Stomach (tissue), 9 donors: ENCODE measurements around the gene LRIT3. TPM values are rescaled to one million over a fixed set of nuclear protein-coding genes. Genes with fewer than 3 reads are reported as not detected.

Experiments used
- DNase-seq, 2 donors: peaks; one replicate each; pipeline versions ENCODE4 v3.0.0 to v3.0.0-alpha.2; 2013 to 2019
- H3K27ac ChIP-seq, 5 donors: fragments of 200-600 bp in 4 of 5; sonication (generic) in 4 of 5; one replicate each; pipeline ENCODE4 v1.5.1; 2013 to 2019; ENCODE audit warnings: mild to moderate bottlenecking in 1 of 5, moderate library complexity in 1 of 5
- H3K27me3 ChIP-seq, 3 donors: fragments of 200-600 bp; sonication (generic); one replicate each; pipeline ENCODE4 v1.5.1; 2017 to 2019; ENCODE audit warnings: mixed run types in 1 of 3
- H3K36me3 ChIP-seq, 4 donors: fragments of 200-600 bp; sonication (generic); 1 replicate in 3 of 4; 2 replicates in 1 of 4; pipeline ENCODE4 v1.5.1; 2016 to 2019
- H3K4me1 ChIP-seq, 4 donors: fragments of 200-600 bp; sonication (generic); one replicate each; pipeline ENCODE4 v1.5.1; 2016 to 2019
- H3K4me3 ChIP-seq, 4 donors: fragments of 200-600 bp; sonication (generic) in 3 of 4; one replicate each; pipeline ENCODE4 v1.5.1; 2016 to 2019; ENCODE audit warnings: mild to moderate bottlenecking in 1 of 4
- H3K9me3 ChIP-seq, 4 donors: fragments of 200-600 bp; sonication (generic); one replicate each; pipeline ENCODE4 v1.5.1; 2016 to 2019
- EP300 ChIP-seq: sonication (generic); formaldehyde crosslinking; IDR thresholded peaks from one replicate; pipeline ENCODE4 v1.6.1; 2017; ENCODE audit warnings: antibody characterized with exemption
- POLR2A ChIP-seq, 4 donors: fragments of 450-650 bp; IDR thresholded peaks; one replicate each; pipeline ENCODE4 v1.6.1; 2016; ENCODE audit warnings: antibody characterized with exemption in 4 of 4, control low read depth in 2 of 4, mild to moderate bottlenecking in 1 of 4, moderate library complexity in 1 of 4
- POLR2AphosphoS5 ChIP-seq, 3 donors: sonication (generic); formaldehyde crosslinking; IDR thresholded peaks; one replicate each; pipeline ENCODE4 v1.6.1; 2016; ENCODE audit warnings: antibody characterized with exemption in 3 of 3
- WGBS, 5 donors: extraction: QIAGEN DNeasy Blood & Tissue Kit in 3 of 5; methylation state at CpG; one replicate each; pipeline versions ENCODE4 v1.1.5 to v1.1.7; 2013 to 2018; 5-methylcytosine and 5-hydroxymethylcytosine counted together
- intact Hi-C: fragments of 100-400 bp; cut with DNase I; formaldehyde crosslinking; loops from one replicate; pipeline ENCODE4 v1.15.1; 2023; ENCODE audit warnings: low total_unique reads
- polyA plus RNA-seq, 3 donors: library from polyadenylated mRNA; stranded (reverse); fragments of 200-250 nt; gene quantifications; one replicate each; pipeline ENCODE4 v1.2.3, GENCODE V29; 2013
- total RNA-seq, 5 donors: library from RNA; depleted of rRNA; stranded (reverse); fragments of >200 nt; gene quantifications; one replicate each; pipeline versions ENCODE4 v1.1.0 to v1.2.3, GENCODE V29; 2014 to 2016
- TF ChIP-seq, protein P1 (sequence below), 7 experiments: fragments of 450-650 bp in 4 of 7; fragments of 200-600 bp in 3 of 7; sonication (generic) in 3 of 7; IDR thresholded peaks; one replicate each; pipeline ENCODE4 v1.5.1; 2016 to 2019; ENCODE audit warnings: antibody characterized with exemption in 7 of 7, control low read depth in 2 of 7, mild to moderate bottlenecking in 1 of 7
- donor health status: healthy with polysubstance abuse.
- donor health status: Bipolar disorder and iron deficiency.
- donor health status: healthy.

The LRIT3 gene
- total and polyA plus RNA-seq, 8 donors = 0.06 to 1.0 (median 0.15) TPM; not detected in 4

DNA sequence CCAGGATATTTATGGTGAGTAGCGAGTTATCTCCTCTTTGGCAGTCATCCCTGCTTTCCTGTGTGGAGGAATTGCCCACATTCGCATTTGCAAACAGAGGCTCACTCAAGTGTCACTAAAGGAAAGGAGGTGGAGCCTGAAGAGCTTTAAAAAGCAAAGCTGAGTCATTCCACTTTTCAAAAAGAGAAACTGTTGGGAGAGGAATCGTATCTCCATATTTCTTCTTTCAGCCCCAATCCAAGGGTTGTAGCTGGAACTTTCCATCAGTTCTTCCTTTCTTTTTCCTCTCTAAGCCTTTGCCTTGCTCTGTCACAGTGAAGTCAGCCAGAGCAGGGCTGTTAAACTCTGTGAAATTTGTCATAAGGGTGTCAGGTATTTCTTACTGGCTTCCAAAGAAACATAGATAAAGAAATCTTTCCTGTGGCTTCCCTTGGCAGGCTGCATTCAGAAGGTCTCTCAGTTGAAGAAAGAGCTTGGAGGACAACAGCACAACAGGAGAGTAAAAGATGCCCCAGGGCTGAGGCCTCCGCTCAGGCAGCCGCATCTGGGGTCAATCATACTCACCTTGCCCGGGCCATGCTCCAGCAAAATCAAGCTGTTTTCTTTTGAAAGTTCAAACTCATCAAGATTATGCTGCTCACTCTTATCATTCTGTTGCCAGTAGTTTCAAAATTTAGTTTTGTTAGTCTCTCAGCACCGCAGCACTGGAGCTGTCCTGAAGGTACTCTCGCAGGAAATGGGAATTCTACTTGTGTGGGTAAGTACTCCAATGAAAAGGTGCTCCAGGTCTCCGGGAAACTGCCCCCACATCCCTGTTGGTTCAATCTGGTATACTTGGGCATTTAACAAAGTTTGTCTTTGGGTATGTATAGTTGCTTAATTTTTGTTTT is 65.0 kb downstream of the LRIT3 start, which contains the start of gene EGF:
Gene EGF (plus strand): TSS at position 178 of the 890 bp plus-strand sequence. CDS start 453 bp downstream, at position 631.
- DNase-seq = peak in 1 of 2 donors; percentile 12
- Histone ChIP-seq H3K9me3 (no peaks in the 10 kb centered on the region), H3K4me3 (no peak within 1 kb of the TSS), H3K27me3 (no peaks in the 10 kb centered on the region), H3K36me3 (no peaks in the 10 kb centered on the region), H3K4me1 (no peaks in the 10 kb centered on the region), H3K27ac (no peak within 1 kb of the TSS)
- no peak for TF ChIP-seq EP300
- TF ChIP-seq, protein P1, sequence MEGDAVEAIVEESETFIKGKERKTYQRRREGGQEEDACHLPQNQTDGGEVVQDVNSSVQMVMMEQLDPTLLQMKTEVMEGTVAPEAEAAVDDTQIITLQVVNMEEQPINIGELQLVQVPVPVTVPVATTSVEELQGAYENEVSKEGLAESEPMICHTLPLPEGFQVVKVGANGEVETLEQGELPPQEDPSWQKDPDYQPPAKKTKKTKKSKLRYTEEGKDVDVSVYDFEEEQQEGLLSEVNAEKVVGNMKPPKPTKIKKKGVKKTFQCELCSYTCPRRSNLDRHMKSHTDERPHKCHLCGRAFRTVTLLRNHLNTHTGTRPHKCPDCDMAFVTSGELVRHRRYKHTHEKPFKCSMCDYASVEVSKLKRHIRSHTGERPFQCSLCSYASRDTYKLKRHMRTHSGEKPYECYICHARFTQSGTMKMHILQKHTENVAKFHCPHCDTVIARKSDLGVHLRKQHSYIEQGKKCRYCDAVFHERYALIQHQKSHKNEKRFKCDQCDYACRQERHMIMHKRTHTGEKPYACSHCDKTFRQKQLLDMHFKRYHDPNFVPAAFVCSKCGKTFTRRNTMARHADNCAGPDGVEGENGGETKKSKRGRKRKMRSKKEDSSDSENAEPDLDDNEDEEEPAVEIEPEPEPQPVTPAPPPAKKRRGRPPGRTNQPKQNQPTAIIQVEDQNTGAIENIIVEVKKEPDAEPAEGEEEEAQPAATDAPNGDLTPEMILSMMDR (IDR thresholded peaks at IDR 0.05) = no peak
- TF ChIP-seq POLR2A (IDR thresholded peaks at IDR 0.05) = no peak
- TF ChIP-seq POLR2AphosphoS5 (IDR thresholded peaks at IDR 0.05) = no peak
- intact Hi-C loops = no loop called here
- 56 to 59% (median 59%) methylated on average over 9 of the region's 9 CpGs for WGBS, 5 donors

DNA sequence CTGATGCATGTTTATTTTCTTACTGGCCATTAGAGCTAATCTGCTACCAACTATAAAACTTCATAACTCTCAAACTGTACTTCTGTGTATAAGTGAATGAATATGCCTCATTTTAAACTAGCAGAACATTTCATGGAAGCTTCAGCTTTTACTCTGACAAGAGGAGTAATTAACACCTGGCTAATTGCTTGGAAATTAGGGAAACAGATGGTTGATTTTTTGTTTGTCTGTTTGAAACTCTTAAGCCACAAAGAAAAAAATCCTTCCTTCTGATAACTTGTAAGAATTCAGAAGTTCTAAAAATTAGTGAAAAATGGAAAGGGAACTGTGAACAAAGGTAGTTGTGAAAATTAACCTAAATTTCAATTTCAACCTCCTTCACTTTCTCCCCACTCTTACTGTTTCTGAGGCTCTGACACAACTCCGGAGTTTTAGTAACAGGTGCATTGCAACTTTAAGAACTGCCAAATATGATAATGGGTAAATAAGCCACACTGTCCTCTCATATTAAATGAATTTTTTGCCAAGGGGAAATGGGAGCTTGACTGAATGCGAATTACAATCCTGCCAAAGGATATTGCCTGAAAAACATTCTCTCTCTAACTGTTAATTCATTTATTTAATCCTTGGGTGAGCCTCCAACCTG is 65.8 kb downstream of the LRIT3 start:
- no peak for TF ChIP-seq POLR2AphosphoS5 (IDR thresholded peaks at IDR 0.05)
- TF ChIP-seq, protein P1 (IDR thresholded peaks at IDR 0.05) = no peak
- no peak for TF ChIP-seq EP300
- TF ChIP-seq POLR2A (IDR thresholded peaks at IDR 0.05) = no peak
- Histone ChIP-seq H3K27ac (no peak overlapping the region), H3K9me3 (no peaks in the 10 kb centered on the region), H3K27me3 (no peaks in the 10 kb centered on the region), H3K4me3 (no peak overlapping the region), H3K36me3 (no peaks in the 10 kb centered on the region), H3K4me1 (no peaks in the 10 kb centered on the region)
- intact Hi-C loops = no loop called here
- WGBS, 5 donors = 66 to 84% (median 74%) methylated on average over 2 of the region's 2 CpGs
- DNase-seq = no peak

DNA sequence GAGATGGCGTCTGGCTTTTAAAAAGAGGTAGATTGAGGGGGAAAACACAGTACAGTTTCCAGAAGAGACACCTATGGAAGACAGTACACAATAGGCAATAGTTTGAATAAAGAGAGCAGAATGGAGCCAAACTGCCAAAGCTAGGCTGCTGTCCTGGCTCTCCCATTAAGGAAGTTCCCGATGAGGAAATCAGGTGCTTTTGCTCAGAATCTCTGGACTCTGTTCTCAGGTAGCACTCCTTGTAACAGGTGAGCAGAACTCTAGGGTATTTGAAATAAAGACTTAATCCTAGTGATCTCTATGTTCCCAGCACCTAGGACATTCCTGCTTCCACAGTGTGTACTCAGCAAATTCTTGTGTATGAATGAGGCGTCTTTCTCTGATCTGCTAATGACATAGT is 66.4 kb downstream of the LRIT3 start:
- Histone ChIP-seq H3K4me1 (no peaks in the 10 kb centered on the region), H3K36me3 (no peaks in the 10 kb centered on the region), H3K4me3 (no peak overlapping the region), H3K27ac (no peak overlapping the region), H3K27me3 (no peaks in the 10 kb centered on the region), H3K9me3 (no peaks in the 10 kb centered on the region)
- DNase-seq = no peak
- WGBS, 5 donors = 51 to 66% (median 61%) methylated on average over 3 of the region's 3 CpGs
- no peak for TF ChIP-seq POLR2AphosphoS5 (IDR thresholded peaks at IDR 0.05)
- TF ChIP-seq EP300 = no peak
- intact Hi-C loops = no loop called here

DNA sequence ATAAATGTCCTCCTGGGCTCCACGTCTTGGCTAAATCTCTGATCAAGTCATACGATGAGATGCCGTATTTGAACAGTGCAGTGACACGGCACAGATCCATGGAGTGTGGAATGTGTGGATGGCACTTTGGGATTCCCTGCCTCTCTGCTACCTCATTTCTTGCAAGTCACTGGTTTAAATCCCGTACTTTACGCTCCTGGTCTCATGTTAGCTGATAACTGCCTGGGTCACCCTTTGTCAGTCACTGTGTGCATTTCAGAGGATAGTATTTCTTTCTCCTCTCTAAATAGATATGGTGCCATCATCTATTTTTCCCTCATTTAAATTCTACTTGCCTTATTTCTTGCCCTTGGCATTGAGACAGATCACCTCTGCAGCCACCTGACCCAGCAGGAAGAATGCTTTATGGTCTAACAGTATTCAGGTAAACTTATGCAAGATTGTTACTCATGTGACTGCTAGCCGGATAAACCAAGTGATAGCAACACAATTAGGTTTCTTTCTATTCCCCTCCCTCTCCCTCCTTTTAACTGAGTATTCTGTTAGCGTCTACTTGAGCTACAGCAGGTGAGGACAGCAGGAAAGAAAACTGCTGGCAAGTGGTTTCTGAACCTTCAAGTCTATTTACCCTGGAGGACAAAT is 67.6 kb downstream of the LRIT3 start:
- WGBS, 5 donors = 65 to 75% (median 67%) methylated on average over 8 of the region's 8 CpGs
- H3K27ac ChIP-seq = no peak overlapping the region
- intact Hi-C loops = no loop called here

More for the DNA sequence above, 67.6 kb downstream of the LRIT3 start:
- no peak for DNase-seq
- TF ChIP-seq, protein P1 (IDR thresholded peaks at IDR 0.05) = no peak
- TF ChIP-seq POLR2A (IDR thresholded peaks at IDR 0.05) (no peak), EP300 (no peak), POLR2AphosphoS5 (IDR thresholded peaks at IDR 0.05) (no peak)
- no peaks in the 10 kb centered on the region for H3K27me3 ChIP-seq
- H3K9me3 ChIP-seq = no peaks in the 10 kb centered on the region
- no peaks in the 10 kb centered on the region for H3K4me1 ChIP-seq
- no peaks in the 10 kb centered on the region for H3K36me3 ChIP-seq
- H3K4me3 ChIP-seq = no peak overlapping the region
